Gastroesophageal sphincter (tissue), 4 donors: ENCODE data around the gene MAPK9. TPM values are rescaled to one million over a fixed set of nuclear protein-coding genes. Genes with fewer than 3 reads are reported as not detected.

Source experiments
- ATAC-seq: fragments of 150-250 bp; one replicate; pipeline ENCODE4 v1.9.1; 2016; ENCODE audit warnings: mild to moderate bottlenecking, moderate library complexity
- H3K27ac ChIP-seq, 4 donors: fragments of 200-600 bp; sonication (generic) in 3 of 4; 1 replicate in 3 of 4; 2 replicates in 1 of 4; pipeline ENCODE4 v1.5.1; 2016 to 2019
- H3K27me3 ChIP-seq: fragments of 200-600 bp; sonication (generic); one replicate; pipeline ENCODE4 v1.5.1; 2019
- H3K36me3 ChIP-seq, 2 donors: fragments of 200-600 bp; sonication (generic); one replicate each; pipeline ENCODE4 v1.5.1; 2019; ENCODE audit warnings: control low read depth in 1 of 2
- H3K4me1 ChIP-seq, 3 donors: fragments of 200-600 bp; sonication (generic); 1 replicate in 2 of 3; 2 replicates in 1 of 3; pipeline ENCODE4 v1.5.1; 2016 to 2019; ENCODE audit warnings: control low read depth in 2 of 3
- H3K4me3 ChIP-seq, 2 donors: fragments of 200-600 bp; sonication (generic); one replicate each; pipeline ENCODE4 v1.5.1; 2019; ENCODE audit warnings: mild to moderate bottlenecking in 1 of 2, moderate library complexity in 1 of 2
- H3K9me3 ChIP-seq, 3 donors: fragments of 200-600 bp; sonication (generic); one replicate each; pipeline ENCODE4 v1.5.1; 2017 to 2019; ENCODE audit warnings: control low read depth in 2 of 3
- EP300 ChIP-seq: sonication (generic); formaldehyde crosslinking; IDR thresholded peaks from one replicate; pipeline ENCODE4 v1.6.1; 2017; ENCODE audit warnings: antibody characterized with exemption, mild to moderate bottlenecking
- POLR2A ChIP-seq, 2 donors: fragments of 450-650 bp; IDR thresholded peaks; one replicate each; pipeline ENCODE4 v1.6.1; 2017; ENCODE audit warnings: antibody characterized with exemption in 2 of 2, mild to moderate bottlenecking in 2 of 2, moderate library complexity in 1 of 2
- POLR2AphosphoS5 ChIP-seq: sonication (generic); formaldehyde crosslinking; IDR thresholded peaks from one replicate; pipeline ENCODE4 v1.6.1; 2017; ENCODE audit warnings: antibody characterized with exemption
- WGBS, 2 donors: methylation state at CpG; one replicate each; pipeline ENCODE4 v1.1.5; 2018; ENCODE audit warnings: low coverage in 1 of 2; 5-methylcytosine and 5-hydroxymethylcytosine counted together
- total RNA-seq, 4 donors: library from RNA; depleted of rRNA; stranded (reverse); fragments of >200 nt; gene quantifications; one replicate each; pipeline ENCODE4 v1.1.0, GENCODE V29; 2016
- TF ChIP-seq, protein P1 (sequence below), 4 experiments: fragments of 200-600 bp in 2 of 4; fragments of 450-650 bp in 2 of 4; sonication (generic) in 1 of 4; IDR thresholded peaks; one replicate each; pipeline ENCODE4 v1.5.1; 2017 to 2019; ENCODE audit warnings: antibody characterized with exemption in 4 of 4, mild to moderate bottlenecking in 2 of 4, moderate library complexity in 2 of 4

Gene MAPK9
- total RNA-seq, 4 donors from 2014 or later = 25.7 to 43.7 (median 35.7) TPM

DNA sequence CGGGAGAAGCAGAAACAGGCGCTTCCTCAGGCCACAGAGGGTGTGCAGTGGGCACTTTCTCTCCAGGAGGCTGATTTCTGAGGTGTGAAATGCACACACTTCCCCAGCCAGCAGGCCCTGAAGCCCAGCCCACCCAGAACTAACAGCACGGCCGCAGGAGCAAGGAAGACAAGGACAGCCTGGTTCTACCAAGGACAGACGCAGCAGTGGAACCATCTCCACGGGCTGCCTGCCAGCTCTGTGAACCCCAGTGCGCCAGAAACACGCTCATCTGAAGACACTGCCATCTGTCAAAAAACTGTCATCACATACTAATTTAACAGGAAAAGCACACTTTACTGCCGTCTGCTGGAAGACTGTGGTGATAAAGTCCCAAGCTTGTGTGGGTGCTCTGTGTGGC is 40.7 kb downstream of the MAPK9 start:
- no peak overlapping the region for H3K4me3 ChIP-seq
- no peak for ATAC-seq
- TF ChIP-seq POLR2AphosphoS5 (no peak), EP300 (no peak), POLR2A (IDR thresholded peaks at IDR 0.05) (no peak)
- TF ChIP-seq, protein P1, sequence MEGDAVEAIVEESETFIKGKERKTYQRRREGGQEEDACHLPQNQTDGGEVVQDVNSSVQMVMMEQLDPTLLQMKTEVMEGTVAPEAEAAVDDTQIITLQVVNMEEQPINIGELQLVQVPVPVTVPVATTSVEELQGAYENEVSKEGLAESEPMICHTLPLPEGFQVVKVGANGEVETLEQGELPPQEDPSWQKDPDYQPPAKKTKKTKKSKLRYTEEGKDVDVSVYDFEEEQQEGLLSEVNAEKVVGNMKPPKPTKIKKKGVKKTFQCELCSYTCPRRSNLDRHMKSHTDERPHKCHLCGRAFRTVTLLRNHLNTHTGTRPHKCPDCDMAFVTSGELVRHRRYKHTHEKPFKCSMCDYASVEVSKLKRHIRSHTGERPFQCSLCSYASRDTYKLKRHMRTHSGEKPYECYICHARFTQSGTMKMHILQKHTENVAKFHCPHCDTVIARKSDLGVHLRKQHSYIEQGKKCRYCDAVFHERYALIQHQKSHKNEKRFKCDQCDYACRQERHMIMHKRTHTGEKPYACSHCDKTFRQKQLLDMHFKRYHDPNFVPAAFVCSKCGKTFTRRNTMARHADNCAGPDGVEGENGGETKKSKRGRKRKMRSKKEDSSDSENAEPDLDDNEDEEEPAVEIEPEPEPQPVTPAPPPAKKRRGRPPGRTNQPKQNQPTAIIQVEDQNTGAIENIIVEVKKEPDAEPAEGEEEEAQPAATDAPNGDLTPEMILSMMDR (IDR thresholded peaks at IDR 0.05) = no peak
- H3K27me3 ChIP-seq = no peaks in the 10 kb centered on the region
- peaks cover 0 to 100% of the 10 kb centered on the region in 2 donors for H3K36me3 ChIP-seq
- H3K9me3 ChIP-seq = peaks cover 0 to 99% (median 5%) of the 10 kb centered on the region in 3 donors
- H3K27ac ChIP-seq = no peak overlapping the region
- 87 to 95% methylated on average over 3 to 9 of the region's 9 CpGs for WGBS, 2 donors
- no peaks in the 10 kb centered on the region for H3K4me1 ChIP-seq

DNA sequence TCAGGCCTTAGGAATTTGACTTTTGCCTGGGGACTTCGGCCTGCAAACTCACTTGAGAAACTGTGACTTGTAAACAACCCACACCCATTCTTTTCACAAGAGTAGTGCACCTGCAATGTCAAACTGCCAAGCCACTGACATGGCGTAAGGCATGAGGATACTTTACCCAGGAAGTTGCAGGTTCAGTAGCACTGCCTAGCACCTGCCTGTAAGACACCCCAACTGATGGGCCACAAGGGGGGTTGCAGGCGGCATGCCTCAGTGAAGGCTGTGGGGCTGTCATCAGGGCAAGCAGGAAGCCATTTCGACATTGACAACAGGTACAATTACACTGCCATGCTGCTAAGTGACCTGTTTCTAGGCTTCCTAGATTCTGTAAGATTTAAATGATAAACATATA is 41.6 kb downstream of the MAPK9 start:
- TF ChIP-seq, protein P1 (IDR thresholded peaks at IDR 0.05) = no peak
- TF ChIP-seq POLR2AphosphoS5 (no peak), POLR2A (IDR thresholded peaks at IDR 0.05) (no peak), EP300 (no peak)
- ATAC-seq = no peak
- Histone ChIP-seq H3K4me3 (no peak overlapping the region), H3K27ac (no peak overlapping the region), H3K36me3 (peaks cover 0 to 100% of the 10 kb centered on the region in 2 donors), H3K9me3 (peaks cover 0 to 95% (median 5%) of the 10 kb centered on the region in 3 donors), H3K4me1 (no peaks in the 10 kb centered on the region), H3K27me3 (no peaks in the 10 kb centered on the region)
- WGBS, 2 donors = 83 to 100% methylated on average over 1 of the region's 4 CpGs

DNA sequence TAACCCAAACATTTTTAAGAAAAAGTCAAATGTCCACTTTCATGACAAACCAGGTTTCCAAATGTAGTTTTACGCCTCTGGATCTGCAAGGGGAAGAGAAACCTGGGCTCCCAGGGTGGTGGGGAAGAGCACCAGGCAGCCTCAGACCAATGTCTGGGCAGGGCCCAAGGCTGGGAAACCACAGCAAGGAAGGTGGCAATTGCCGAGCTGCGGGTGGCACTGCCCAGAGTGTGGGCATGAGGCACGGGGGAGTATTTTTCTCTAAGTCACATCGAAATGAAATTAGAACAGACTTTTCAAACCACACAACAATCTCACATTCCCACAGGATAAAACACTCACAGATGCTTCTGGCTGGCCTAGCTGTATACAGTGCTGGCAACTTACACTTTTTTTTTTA is 50.3 kb downstream of the MAPK9 start:
- no peak for ATAC-seq
- Histone ChIP-seq H3K27me3 (no peaks in the 10 kb centered on the region), H3K4me1 (no peaks in the 10 kb centered on the region), H3K36me3 (peaks cover 0 to 99% of the 10 kb centered on the region in 2 donors), H3K27ac (no peak overlapping the region), H3K9me3 (peaks cover 0 to 49% (median 0%) of the 10 kb centered on the region in 3 donors), H3K4me3 (no peak overlapping the region)
- WGBS, 2 donors = 95 to 100% methylated on average over 3 to 5 of the region's 5 CpGs
- TF ChIP-seq, protein P1 (IDR thresholded peaks at IDR 0.05) = no peak
- TF ChIP-seq EP300 (no peak), POLR2A (IDR thresholded peaks at IDR 0.05) (no peak), POLR2AphosphoS5 (no peak)

DNA sequence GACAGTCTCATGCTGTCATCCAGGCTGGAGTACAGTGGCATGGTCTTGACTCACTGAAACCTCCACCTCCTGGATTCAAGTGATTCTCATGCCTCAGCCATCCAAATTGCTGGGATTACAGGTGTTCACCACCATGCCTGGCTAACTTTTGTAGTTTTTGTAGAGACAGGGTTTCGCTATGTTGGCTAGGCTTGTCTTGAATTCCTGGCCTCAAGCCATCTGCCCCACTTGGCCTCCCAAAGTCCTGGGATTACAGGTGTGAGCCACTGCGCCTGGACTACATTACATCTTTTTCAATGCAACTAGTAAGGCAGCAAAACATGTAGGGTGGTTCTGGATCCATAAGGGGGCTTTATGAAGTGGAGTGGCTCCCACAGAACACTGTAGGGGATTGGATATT is 53.3 kb downstream of the MAPK9 start:
- WGBS, 2 donors = 93% methylated on average over 2 of the region's 2 CpGs; no CpG with 5 or more reads in 1 of the 2 donors
- H3K36me3 ChIP-seq = peaks cover 0 to 100% of the 10 kb centered on the region in 2 donors
- no peaks in the 10 kb centered on the region for H3K27me3 ChIP-seq
- TF ChIP-seq POLR2AphosphoS5 (no peak), POLR2A (IDR thresholded peaks at IDR 0.05) (no peak)
- no peaks in the 10 kb centered on the region for H3K4me1 ChIP-seq
- ATAC-seq = no peak
- peaks cover 0 to 41% (median 0%) of the 10 kb centered on the region in 3 donors for H3K9me3 ChIP-seq
- H3K4me3 ChIP-seq = no peak overlapping the region
- no peak overlapping the region for H3K27ac ChIP-seq

DNA sequence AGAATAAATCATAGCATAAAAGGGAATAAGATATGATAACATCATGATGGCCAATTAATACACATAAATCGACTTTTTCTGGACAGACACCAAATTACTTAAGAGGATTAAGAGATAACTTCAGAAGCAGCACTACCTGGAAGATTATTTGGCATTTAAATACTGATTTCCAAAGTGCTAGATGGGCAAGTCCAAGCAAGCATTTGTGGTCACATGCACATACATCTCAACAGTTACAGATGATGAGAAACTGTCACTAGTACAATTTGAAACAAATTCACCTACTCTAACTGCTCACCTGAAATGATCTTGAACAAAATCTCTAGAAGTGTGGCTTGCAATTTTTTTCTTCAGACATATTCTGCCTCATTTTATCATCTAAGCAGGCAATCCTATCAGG is 56.0 kb downstream of the MAPK9 start:
- 100% methylated on average over 1 of the region's 1 CpG for WGBS, 2 donors
- no peak overlapping the region for H3K4me3 ChIP-seq

More for the DNA sequence above, 56.0 kb downstream of the MAPK9 start:
- no peak for TF ChIP-seq POLR2AphosphoS5
- no peak for TF ChIP-seq POLR2A (IDR thresholded peaks at IDR 0.05)
- TF ChIP-seq, protein P1 (IDR thresholded peaks at IDR 0.05) = no peak
- no peak for TF ChIP-seq EP300
- ATAC-seq = no peak
- peaks cover 0 to 100% of the 10 kb centered on the region in 2 donors for H3K36me3 ChIP-seq
- no peak overlapping the region for H3K27ac ChIP-seq
- no peaks in the 10 kb centered on the region for H3K4me1 ChIP-seq
- H3K27me3 ChIP-seq = no peaks in the 10 kb centered on the region
- H3K9me3 ChIP-seq = peaks cover 0 to 39% (median 0%) of the 10 kb centered on the region in 3 donors
